ENCODE results near the gene IGFBP5.

IGFBP5 gene

GRCh38 chr2:216727346-216728122 is 32.2 kb upstream of the IGFBP5 start:
- no peak overlapping the region for H3K4me3 ChIP-seq
- H3K27ac ChIP-seq = no peak overlapping the region
- TF ChIP-seq, protein P1, sequence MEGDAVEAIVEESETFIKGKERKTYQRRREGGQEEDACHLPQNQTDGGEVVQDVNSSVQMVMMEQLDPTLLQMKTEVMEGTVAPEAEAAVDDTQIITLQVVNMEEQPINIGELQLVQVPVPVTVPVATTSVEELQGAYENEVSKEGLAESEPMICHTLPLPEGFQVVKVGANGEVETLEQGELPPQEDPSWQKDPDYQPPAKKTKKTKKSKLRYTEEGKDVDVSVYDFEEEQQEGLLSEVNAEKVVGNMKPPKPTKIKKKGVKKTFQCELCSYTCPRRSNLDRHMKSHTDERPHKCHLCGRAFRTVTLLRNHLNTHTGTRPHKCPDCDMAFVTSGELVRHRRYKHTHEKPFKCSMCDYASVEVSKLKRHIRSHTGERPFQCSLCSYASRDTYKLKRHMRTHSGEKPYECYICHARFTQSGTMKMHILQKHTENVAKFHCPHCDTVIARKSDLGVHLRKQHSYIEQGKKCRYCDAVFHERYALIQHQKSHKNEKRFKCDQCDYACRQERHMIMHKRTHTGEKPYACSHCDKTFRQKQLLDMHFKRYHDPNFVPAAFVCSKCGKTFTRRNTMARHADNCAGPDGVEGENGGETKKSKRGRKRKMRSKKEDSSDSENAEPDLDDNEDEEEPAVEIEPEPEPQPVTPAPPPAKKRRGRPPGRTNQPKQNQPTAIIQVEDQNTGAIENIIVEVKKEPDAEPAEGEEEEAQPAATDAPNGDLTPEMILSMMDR (IDR thresholded peaks at IDR 0.05) = no peak
- no peak for DNase-seq (ENCODE audit: low spot score)

DNA sequence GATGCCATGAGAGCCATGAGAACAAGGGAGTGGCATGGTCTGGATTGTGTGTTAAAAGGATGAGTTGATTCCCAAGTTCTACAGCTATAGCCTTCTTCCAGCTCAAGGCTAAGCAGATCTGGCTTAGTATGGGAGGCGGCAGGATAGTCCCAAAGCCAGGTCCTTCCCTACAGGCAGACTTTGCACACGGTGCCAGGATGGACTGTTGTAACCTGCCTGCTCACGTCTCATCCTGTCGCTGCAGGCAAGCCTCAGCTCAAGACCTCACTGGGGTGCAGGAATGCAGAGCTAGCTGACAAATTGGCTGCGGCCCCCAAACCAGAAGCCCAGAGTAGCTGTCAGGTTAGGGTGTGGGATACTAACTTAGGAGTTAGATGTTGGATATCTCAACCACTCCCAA is 28.8 kb upstream of the IGFBP5 start:
- no peak overlapping the region for H3K4me3 ChIP-seq
- no peak overlapping the region for H3K27ac ChIP-seq
- TF ChIP-seq, protein P1 (IDR thresholded peaks at IDR 0.05) = no peak
- DNase-seq (ENCODE audit: low spot score) = no peak

- Histone ChIP-seq H3K4me3 (no peak overlapping the region), H3K27ac (no peak overlapping the region)
- DNase-seq (ENCODE audit: low spot score) = no peak
- TF ChIP-seq, protein P1 (IDR thresholded peaks at IDR 0.05) = no peak
Observed at GRCh38 chr2:216721141-216721540, 25.8 kb upstream of the IGFBP5 start.

- H3K27ac ChIP-seq = no peak overlapping the region
- TF ChIP-seq, protein P1 (IDR thresholded peaks at IDR 0.05) = no peak
- DNase-seq (ENCODE audit: low spot score) = no peak
- H3K4me3 ChIP-seq = no peak overlapping the region
Observed at GRCh38 chr2:216720722-216721121, 25.4 kb upstream of the IGFBP5 start.

- DNase-seq (ENCODE audit: low spot score) = no peak
- H3K4me3 ChIP-seq = no peak overlapping the region
- TF ChIP-seq, protein P1 (IDR thresholded peaks at IDR 0.05) = no peak
- H3K27ac ChIP-seq = no peak overlapping the region
Observed at GRCh38 chr2:216717907-216718615, 22.7 kb upstream of the IGFBP5 start.

DNA sequence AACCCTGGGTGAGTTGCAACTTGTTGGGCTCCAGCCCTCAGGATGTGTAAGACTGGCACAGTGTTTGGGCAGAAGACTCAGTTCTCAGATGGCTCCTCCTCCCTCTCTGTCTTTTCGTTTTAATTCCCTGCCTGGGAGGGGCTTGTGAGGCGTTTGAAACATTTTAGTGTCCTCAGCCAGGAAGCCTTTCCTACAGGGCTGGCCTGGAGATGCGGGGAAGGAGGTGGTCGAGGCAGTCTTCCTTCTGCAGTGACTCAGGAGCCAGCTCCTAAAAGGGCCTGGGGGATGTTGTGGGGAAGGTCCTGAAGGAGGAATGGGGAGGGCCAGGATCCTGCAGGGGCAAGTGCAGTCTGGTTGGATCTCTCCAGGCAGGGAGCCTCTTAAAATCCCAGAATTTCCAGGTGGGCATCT is 22.1 kb upstream of the IGFBP5 start:
- Histone ChIP-seq H3K4me3 (no peak overlapping the region), H3K27ac (no peak overlapping the region)
- DNase-seq (ENCODE audit: low spot score) = no peak
- TF ChIP-seq, protein P1 (IDR thresholded peaks at IDR 0.05) = no peak

DNA sequence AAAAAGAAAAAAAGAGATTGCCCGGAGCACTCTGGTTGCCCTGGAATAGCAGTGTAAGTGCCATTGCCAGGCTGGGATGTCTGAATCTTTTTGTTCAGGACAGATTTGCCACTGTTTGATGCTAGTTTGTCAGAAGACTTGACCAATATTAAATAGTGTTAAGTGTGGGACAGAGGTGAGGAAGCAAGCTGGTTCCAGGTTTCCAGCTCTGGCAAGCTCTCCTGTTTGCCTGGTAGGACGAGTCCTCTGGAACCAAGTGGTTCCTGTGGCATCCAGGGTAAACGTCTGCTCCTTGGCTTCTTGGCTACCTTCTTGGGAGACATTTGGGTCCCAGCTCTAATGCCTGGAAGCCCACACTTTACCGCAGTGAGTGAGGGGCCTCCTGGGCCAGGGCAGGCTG is 20.8 kb upstream of the IGFBP5 start:
- no peak overlapping the region for H3K4me3 ChIP-seq
- TF ChIP-seq, protein P1 (IDR thresholded peaks at IDR 0.05) = no peak
- no peak overlapping the region for H3K27ac ChIP-seq
- DNase-seq (ENCODE audit: low spot score) = no peak
